HepG2 (cell line): ENCODE data around the gene SMIM1. TPM values are rescaled to one million over a fixed set of nuclear protein-coding genes. Genes with fewer than 3 reads are reported as not detected.
A peak's percentile ranks its signal among the peaks of the same experiment; 100 is the strongest.

Experiments
- AHR ChIP-seq: IDR thresholded peaks from 2 replicates; pipeline ENCODE4 v1.6.1; 2018; ENCODE audit warnings: missing genetic modification reagents, missing compliant biosample characterization
- ERF ChIP-seq: IDR thresholded peaks from 2 replicates; pipeline ENCODE4 v1.6.1; 2018; ENCODE audit warnings: missing biosample characterization, missing genetic modification reagents
- HNF4G ChIP-seq, 2 experiments: sonication (generic) in 1 of 2; formaldehyde crosslinking in 1 of 2; IDR thresholded peaks; 2 replicates each; pipeline versions ENCODE4 v1.4.0 to v1.6.1; 2011 to 2020; ENCODE audit warnings: borderline replicate concordance in 2 of 2, low read depth in 2 of 2, mild to moderate bottlenecking in 2 of 2, low read length in 1 of 2, missing genetic modification reagents in 1 of 2, moderate library complexity in 1 of 2
- KLF9 ChIP-seq: IDR thresholded peaks from 2 replicates; pipeline ENCODE4 v1.6.1; 2016; ENCODE audit warnings: low read depth
- MTERF4 ChIP-seq: sonication (generic); formaldehyde crosslinking; IDR thresholded peaks from 2 replicates; pipeline ENCODE4 v1.8.0; 2023; ENCODE audit warnings: mild to moderate bottlenecking, missing genetic modification reagents
- NAIF1 ChIP-seq: sonication (generic); formaldehyde crosslinking; IDR thresholded peaks from 2 replicates; pipeline ENCODE4 v1.5.0; 2020; ENCODE audit warnings: mild to moderate bottlenecking, missing genetic modification reagents, borderline replicate concordance
- NR2F1 ChIP-seq, 2 experiments: fragments of 450-650 bp in 1 of 2; formaldehyde crosslinking in 1 of 2; IDR thresholded peaks; 2 replicates each; pipeline versions ENCODE4 v1.5.0 to v1.6.1; 2016 to 2020; ENCODE audit warnings: mild to moderate bottlenecking in 1 of 2, missing compliant biosample characterization in 1 of 2, missing genetic modification reagents in 1 of 2, moderate library complexity in 1 of 2
- PCBP2 ChIP-seq: fragments of 200-400 bp; formaldehyde crosslinking; optimal IDR thresholded peaks from 2 replicates; pipeline ENCODE3; 2018; ENCODE audit warnings: low read length, low read depth; ENCODE audit not compliant: poor library complexity, severe bottlenecking
- SNAI1 ChIP-seq: sonication (generic); formaldehyde crosslinking; IDR thresholded peaks from 2 replicates; pipeline ENCODE4 v1.5.0; 2020; ENCODE audit warnings: mild to moderate bottlenecking, missing genetic modification reagents, borderline replicate concordance
- SOX6 ChIP-seq, 2 experiments: fragments of 450-650 bp in 1 of 2; sonication (generic) in 1 of 2; formaldehyde crosslinking in 1 of 2; IDR thresholded peaks; 2 replicates each; pipeline versions ENCODE4 v1.4.0 to v1.6.1; 2017 to 2020; ENCODE audit warnings: antibody characterized with exemption in 1 of 2, mild to moderate bottlenecking in 1 of 2, missing genetic modification reagents in 1 of 2
- ZBTB7B ChIP-seq: sonication (generic); formaldehyde crosslinking; IDR thresholded peaks from 2 replicates; pipeline ENCODE4 v1.4.0; 2020; ENCODE audit warnings: missing genetic modification reagents
- ZNF256 ChIP-seq: sonication (generic); formaldehyde crosslinking; conservative IDR thresholded peaks from 2 replicates; pipeline ENCODE4 v1.4.0; 2020; ENCODE audit warnings: missing genetic modification reagents
- ZNF431 ChIP-seq: sonication (generic); formaldehyde crosslinking; IDR thresholded peaks from 2 replicates; pipeline ENCODE4 v1.9.0; 2022; ENCODE audit warnings: missing genetic modification reagents, low read depth, mild to moderate bottlenecking, borderline replicate concordance
- ZNF44 ChIP-seq: sonication (generic); formaldehyde crosslinking; IDR thresholded peaks from 2 replicates; pipeline ENCODE4 v1.5.1; 2020; ENCODE audit warnings: mild to moderate bottlenecking, missing genetic modification reagents
- ZNF598 ChIP-seq: sonication (generic); formaldehyde crosslinking; IDR thresholded peaks from 2 replicates; pipeline ENCODE4 v1.5.1; 2020; ENCODE audit warnings: mild to moderate bottlenecking, missing genetic modification reagents, borderline replicate concordance
- ZNF687 ChIP-seq: sonication (generic); formaldehyde crosslinking; IDR thresholded peaks from 2 replicates; pipeline ENCODE4 v1.5.1; 2020; ENCODE audit warnings: mild to moderate bottlenecking, missing genetic modification reagents, moderate library complexity
- ZSCAN20 ChIP-seq: sonication (generic); formaldehyde crosslinking; IDR thresholded peaks from 2 replicates; pipeline ENCODE4 v1.4.0; 2020; ENCODE audit warnings: missing genetic modification reagents, mild to moderate bottlenecking, borderline replicate concordance
- polyA plus RNA-seq, 8 experiments: library from polyadenylated mRNA; depleted of rRNA in 3 of 8; stranded (reverse) in 7 of 8; unstranded in 1 of 8; fragments of >200 nt; fragmentation: Illumina TruSeq in 4 of 8; extraction: Trizol in 4 of 8; gene quantifications; 2 replicates each; pipeline versions ENCODE4 v1.2.1 to v1.2.3, GENCODE V29; 2011 to 2016; ENCODE audit warnings: low read depth in 4 of 8, missing spikeins in 1 of 8, mixed read lengths in 1 of 8; ENCODE audit not compliant: insufficient read depth in 1 of 8
- total RNA-seq, 5 experiments: library from RNA; depleted of rRNA; stranded (reverse); fragments of >200 nt; fragmentation: Illumina TruSeq; extraction: Trizol; gene quantifications; 2 replicates each; pipeline ENCODE4 v1.2.3, GENCODE V29; 2016; ENCODE audit warnings: low read depth in 1 of 5
- TF ChIP-seq, protein P1 (sequence below): sonication (generic); formaldehyde crosslinking; IDR thresholded peaks from 2 replicates; pipeline ENCODE4 v1.8.0; 2022; ENCODE audit warnings: missing genetic modification reagents, low read depth, mild to moderate bottlenecking, borderline replicate concordance
- TF ChIP-seq, protein P2 (sequence below): sonication (generic); formaldehyde crosslinking; IDR thresholded peaks from 2 replicates; pipeline ENCODE4 v1.5.0; 2020; ENCODE audit warnings: missing genetic modification reagents, mild to moderate bottlenecking, borderline replicate concordance

Gene SMIM1
- total and polyA plus RNA-seq, 2 of the 13 experiments (the other 11 are each of a cell fraction or from before 2014, with no cell fraction given), result 12.4 to 56.3 TPM

GRCh38 chr1:3774946-3775489 lies 2.5 kb downstream of the SMIM1 start (continued):
- TF ChIP-seq ZNF687 (CRISPR knock-in tag) (no peak), ZNF44 (CRISPR knock-in tag) (no peak), ERF (no peak), HNF4G (IDR thresholded peaks at IDR 0.05; ENCODE audit: borderline replicate concordance, low read depth, low read length) (no peak), HNF4G (CRISPR knock-in tag; IDR thresholded peaks at IDR 0.05; ENCODE audit: borderline replicate concordance, low read depth) (0 out of 2 replicates have a peak, but pooled peaks have one; percentile 4), ZBTB7B (CRISPR knock-in tag) (no peak), NAIF1 (CRISPR knock-in tag) (no peak), PCBP2 (no peak), KLF9 (CRISPR knock-in tag) (no peak), MTERF4 (CRISPR knock-in tag) (no peak), SNAI1 (CRISPR knock-in tag) (no peak), ZNF256 (CRISPR knock-in tag) (no peak), ZNF598 (0 out of 2 replicates have a peak, but pooled peaks have one; percentile 23), SOX6 (IDR thresholded peaks at IDR 0.05) (no peak), SOX6 (CRISPR knock-in tag; IDR thresholded peaks at IDR 0.05) (no peak), NR2F1 (CRISPR knock-in tag; IDR thresholded peaks at IDR 0.05) (no peak), AHR (CRISPR knock-in tag) (no peak), ZSCAN20 (no peak), ZNF431 (CRISPR knock-in tag) (0 out of 2 replicates have a peak, but pooled peaks have one; percentile 13)
- TF ChIP-seq, protein P1, sequence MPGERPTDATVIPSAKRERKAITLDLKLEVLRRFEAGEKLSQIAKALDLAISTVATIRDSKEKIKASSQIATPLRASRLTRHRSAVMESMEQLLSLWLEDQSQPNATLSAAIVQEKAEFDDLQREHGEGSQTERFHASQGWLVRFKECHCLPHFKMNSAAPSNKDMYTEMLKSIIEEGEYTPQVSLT, result no peak
- TF ChIP-seq, protein P2, sequence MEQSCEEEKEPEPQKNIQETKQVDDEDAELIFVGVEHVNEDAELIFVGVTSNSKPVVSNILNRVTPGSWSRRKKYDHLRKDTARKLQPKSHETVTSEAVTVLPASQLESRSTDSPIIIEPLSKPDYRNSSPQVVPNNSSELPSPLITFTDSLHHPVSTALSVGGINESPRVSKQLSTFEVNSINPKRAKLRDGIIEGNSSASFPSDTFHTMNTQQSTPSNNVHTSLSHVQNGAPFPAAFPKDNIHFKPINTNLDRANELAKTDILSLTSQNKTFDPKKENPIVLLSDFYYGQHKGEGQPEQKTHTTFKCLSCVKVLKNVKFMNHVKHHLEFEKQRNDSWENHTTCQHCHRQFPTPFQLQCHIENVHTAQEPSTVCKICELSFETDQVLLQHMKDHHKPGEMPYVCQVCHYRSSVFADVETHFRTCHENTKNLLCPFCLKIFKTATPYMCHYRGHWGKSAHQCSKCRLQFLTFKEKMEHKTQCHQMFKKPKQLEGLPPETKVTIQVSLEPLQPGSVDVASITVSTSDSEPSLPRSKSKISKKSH (CRISPR knock-in tag), result no peak; the same call in 1 of the 2 replicates
